GM23338 (cell line): ENCODE data around the gene IQGAP2. TPM values are rescaled to one million over a fixed set of nuclear protein-coding genes. Genes with fewer than 3 reads are reported as not detected.

ENCODE experiments used
- ATAC-seq: fragments of 200-7000 bp; cut with Tn5 transposase; 3 replicates; pipeline ENCODE4 v1.9.1; 2020
- DNase-seq: peaks from one replicate; pipeline ENCODE4 v3.0.0-alpha.2; 2015; ENCODE audit warnings: low spot score
- H2AFZ ChIP-seq: fragments of 200-600 bp; sonication (generic); 2 replicates; pipeline ENCODE4 v1.8.0; 2016; ENCODE audit warnings: antibody characterized with exemption, mild to moderate bottlenecking, moderate library complexity
- H3F3A ChIP-seq: fragments of 200-600 bp; sonication (generic); replicated peaks from 2 replicates; pipeline ENCODE4 v1.8.0; 2017; ENCODE audit warnings: antibody characterized with exemption, mixed run types, low read depth
- H3K27ac ChIP-seq: fragments of 200-600 bp; sonication (generic); 2 replicates; pipeline ENCODE4 v1.6.1; 2016; ENCODE audit warnings: low read depth
- H3K27me3 ChIP-seq: fragments of 200-600 bp; sonication (generic); 2 replicates; pipeline ENCODE4 v1.8.0; 2016; ENCODE audit warnings: mild to moderate bottlenecking, mixed run types, moderate library complexity; ENCODE audit not compliant: insufficient read depth
- H3K36me3 ChIP-seq: fragments of 200-600 bp; sonication (generic); 2 replicates; pipeline ENCODE4 v1.8.0; 2016; ENCODE audit warnings: mild to moderate bottlenecking; ENCODE audit not compliant: insufficient read depth
- H3K4me1 ChIP-seq: fragments of 200-600 bp; sonication (generic); 2 replicates; pipeline ENCODE4 v1.8.0; 2016; ENCODE audit warnings: mild to moderate bottlenecking, moderate library complexity; ENCODE audit not compliant: insufficient read depth
- H3K4me2 ChIP-seq: fragments of 200-600 bp; sonication (generic); 2 replicates; pipeline ENCODE4 v1.7.1; 2017; ENCODE audit warnings: mixed run types
- H3K4me3 ChIP-seq: fragments of 200-600 bp; sonication (generic); 2 replicates; pipeline ENCODE4 v1.6.1; 2016; ENCODE audit warnings: mixed run types
- H3K79me2 ChIP-seq: fragments of 200-600 bp; sonication (generic); replicated peaks from 2 replicates; pipeline ENCODE4 v1.8.0; 2017; ENCODE audit warnings: mild to moderate bottlenecking; ENCODE audit not compliant: insufficient read depth
- H3K9me2 ChIP-seq: fragments of 200-600 bp; sonication (generic); 2 replicates; pipeline ENCODE4 v1.8.0; 2017; ENCODE audit not compliant: insufficient read depth
- H4K20me1 ChIP-seq: fragments of 200-600 bp; sonication (generic); replicated peaks from 2 replicates; pipeline ENCODE4 v1.8.0; 2017; ENCODE audit warnings: mild to moderate bottlenecking; ENCODE audit not compliant: insufficient read depth
- H3K27ac Mint-ChIP-seq: 2 replicates; pipeline ENCODE4 v1.8.0; 2020; ENCODE audit warnings: inconsistent platforms, mild to moderate bottlenecking, moderate library complexity, mixed read lengths
- H3K27me3 Mint-ChIP-seq: 3 replicates; pipeline ENCODE4 v1.8.0; 2022; ENCODE audit warnings: low read depth, mild to moderate bottlenecking, moderate library complexity, mixed read lengths, inconsistent platforms; ENCODE audit not compliant: insufficient read depth, poor library complexity
- H3K36me3 Mint-ChIP-seq: 3 replicates; pipeline ENCODE4 v1.8.0; 2021; ENCODE audit warnings: low read depth, mild to moderate bottlenecking, inconsistent platforms, moderate library complexity, mixed read lengths
- H3K4me1 Mint-ChIP-seq: 3 replicates; pipeline ENCODE4 v1.8.0; 2020; ENCODE audit warnings: mild to moderate bottlenecking, inconsistent platforms, mixed read lengths
- H3K4me3 Mint-ChIP-seq: 3 replicates; pipeline ENCODE4 v1.8.0; 2021; ENCODE audit warnings: moderate library complexity, mild to moderate bottlenecking, inconsistent platforms, mixed read lengths
- H3K9me3 Mint-ChIP-seq: 3 replicates; pipeline ENCODE4 v1.8.0; 2020; ENCODE audit warnings: moderate library complexity, mild to moderate bottlenecking, inconsistent platforms, mixed read lengths
- NANOG ChIP-seq: IDR thresholded peaks from 2 replicates; pipeline ENCODE4 v1.6.1; 2016; ENCODE audit warnings: antibody characterized with exemption, borderline replicate concordance
- ZNF331 ChIP-seq: fragments of 250-450 bp; sonication (Bioruptor Pico); IDR thresholded peaks from 2 replicates; pipeline ENCODE4 v1.5.0; 2020; ENCODE audit warnings: low read depth, mild to moderate bottlenecking, moderate library complexity
- ZNF462 ChIP-seq: fragments of 250-450 bp; sonication (Bioruptor Pico); IDR thresholded peaks from 2 replicates; pipeline ENCODE4 v1.5.0; 2020; ENCODE audit warnings: mild to moderate bottlenecking, moderate library complexity
- polyA plus RNA-seq: library from polyadenylated mRNA; unstranded; fragments of >200 nt; fragmentation: Nextera tagmentation; extraction: Ambion mirVana; gene quantifications from 2 replicates; pipeline ENCODE4 v1.2.1, GENCODE V29; 2016
- total RNA-seq: library from RNA; depleted of rRNA; stranded (reverse); fragments of >200 nt; shearing (Covaris generic); gene quantifications from 2 replicates; pipeline ENCODE4 v1.2.3, GENCODE V29; 2014

The IQGAP2 gene
- total and polyA plus RNA-seq, 2 experiments from 2014 or later: 60.0 to 86.5 TPM

- no peak overlapping the region for H2AFZ ChIP-seq
- ATAC-seq: no peak
- no peak overlapping the region for H3K4me3 Mint-ChIP-seq
These were observed 158.1 kb downstream of the IQGAP2 start for GRCh38 chr5:76560952-76561891.

GRCh38 chr5:76561959-76562358, 158.9 kb downstream of the IQGAP2 start:
- Histone ChIP-seq H3K27me3 (no peaks in the 10 kb centered on the region), H3K36me3 (no peaks in the 10 kb centered on the region), H3K9me2 (no peaks in the 10 kb centered on the region), H3K4me3 (no peak overlapping the region), H3K4me1 (no peaks in the 10 kb centered on the region), H2AFZ (no peak overlapping the region), H3K27ac (no peak overlapping the region), H3F3A (no peaks in the 10 kb centered on the region), H3K4me2 (no peak overlapping the region), H3K79me2 (no peaks in the 10 kb centered on the region), H4K20me1 (no peaks in the 10 kb centered on the region)
- 0 out of 3 replicates have a peak, but pooled peaks cover 6% of the 10 kb centered on the region for H3K36me3 Mint-ChIP-seq
- DNase-seq (no peak), ATAC-seq (no peak)
- H3K27me3 Mint-ChIP-seq: peaks cover 6% of the 10 kb centered on the region
- no peak overlapping the region for H3K4me3 Mint-ChIP-seq
- no peak overlapping the region; the same call in 1 of the 2 replicates for H3K27ac Mint-ChIP-seq
- TF ChIP-seq ZNF462 (CRISPR knock-in tag): no peak
- TF ChIP-seq ZNF331 (CRISPR knock-in tag): no peak
- no peaks in the 10 kb centered on the region for H3K9me3 Mint-ChIP-seq
- no peaks in the 10 kb centered on the region; the same call in 1 of the 3 replicates for H3K4me1 Mint-ChIP-seq

More at GRCh38 chr5:76560952-76561891, 158.1 kb downstream of the IQGAP2 start:
- H3K4me3 ChIP-seq: no peak overlapping the region
- Mint-ChIP-seq H3K27me3 (peaks cover 6% of the 10 kb centered on the region), H3K4me1 (no peaks in the 10 kb centered on the region; the same call in 1 of the 3 replicates), H3K36me3 (0 out of 3 replicates have a peak, but pooled peaks cover 6% of the 10 kb centered on the region), H3K27ac (no peak overlapping the region), H3K9me3 (no peaks in the 10 kb centered on the region)
- no peaks in the 10 kb centered on the region for H4K20me1 ChIP-seq
- H3K27me3 ChIP-seq: no peaks in the 10 kb centered on the region
- TF ChIP-seq NANOG: no peak
- no peak overlapping the region for H3K27ac ChIP-seq
- H3K79me2 ChIP-seq: no peaks in the 10 kb centered on the region
- H3K9me2 ChIP-seq: no peaks in the 10 kb centered on the region
- no peak for DNase-seq
- H3F3A ChIP-seq: no peaks in the 10 kb centered on the region
- H3K4me1 ChIP-seq: no peaks in the 10 kb centered on the region
- H3K4me2 ChIP-seq: no peak overlapping the region
- H3K36me3 ChIP-seq: no peaks in the 10 kb centered on the region
